HuH-7 (cell line): Measurements from ENCODE around the gene PTCH1.

Experiments used
- DNase-seq: peaks from one replicate; pipeline ENCODE4 v3.0.0; 2011; ENCODE audit warnings: low spot score

PTCH1 gene

DNA sequence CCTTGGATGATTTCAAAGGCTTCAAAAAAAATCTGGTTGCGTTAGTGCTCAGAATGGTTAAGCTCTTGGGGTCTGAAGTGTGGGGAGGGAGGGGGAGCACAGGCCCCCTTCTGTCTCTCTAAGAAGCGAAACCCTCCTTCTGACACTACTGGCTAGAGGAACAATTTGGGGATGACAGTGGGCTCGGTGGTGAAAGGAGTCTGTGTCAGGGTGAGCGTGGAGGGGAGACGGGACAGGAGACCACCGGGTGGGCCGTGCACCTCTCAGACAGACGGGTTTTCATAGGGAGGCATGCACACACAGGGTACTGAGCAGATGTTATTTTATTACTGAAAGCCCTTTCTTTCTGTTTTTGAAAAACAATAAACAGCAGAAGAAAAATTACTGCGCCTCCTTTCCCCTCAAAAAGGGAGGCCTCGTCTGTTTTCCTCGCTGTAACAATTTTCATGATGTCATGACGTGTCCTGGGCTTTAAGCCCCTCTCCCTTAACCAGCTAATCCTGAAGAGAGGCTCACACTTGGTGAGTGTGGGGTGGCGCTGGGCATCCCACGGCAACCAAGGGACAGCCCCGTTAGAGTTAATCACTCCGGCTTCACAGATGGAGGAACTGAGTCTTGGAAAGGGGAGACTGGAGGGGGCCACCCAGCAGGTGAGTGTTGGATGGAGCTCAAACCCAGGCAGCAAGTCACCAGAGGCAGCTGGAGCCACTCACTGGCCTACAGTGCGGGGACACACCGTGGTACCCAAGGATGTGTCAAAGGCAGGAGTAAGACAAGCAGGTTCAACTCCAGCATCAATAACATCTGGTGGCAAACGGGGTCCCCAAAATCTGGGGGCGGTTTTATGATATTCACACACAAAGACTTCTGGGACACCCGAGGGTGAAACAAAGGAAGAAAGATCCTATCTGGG, 53.4 kb downstream of the PTCH1 start:
- no peak for DNase-seq

DNA sequence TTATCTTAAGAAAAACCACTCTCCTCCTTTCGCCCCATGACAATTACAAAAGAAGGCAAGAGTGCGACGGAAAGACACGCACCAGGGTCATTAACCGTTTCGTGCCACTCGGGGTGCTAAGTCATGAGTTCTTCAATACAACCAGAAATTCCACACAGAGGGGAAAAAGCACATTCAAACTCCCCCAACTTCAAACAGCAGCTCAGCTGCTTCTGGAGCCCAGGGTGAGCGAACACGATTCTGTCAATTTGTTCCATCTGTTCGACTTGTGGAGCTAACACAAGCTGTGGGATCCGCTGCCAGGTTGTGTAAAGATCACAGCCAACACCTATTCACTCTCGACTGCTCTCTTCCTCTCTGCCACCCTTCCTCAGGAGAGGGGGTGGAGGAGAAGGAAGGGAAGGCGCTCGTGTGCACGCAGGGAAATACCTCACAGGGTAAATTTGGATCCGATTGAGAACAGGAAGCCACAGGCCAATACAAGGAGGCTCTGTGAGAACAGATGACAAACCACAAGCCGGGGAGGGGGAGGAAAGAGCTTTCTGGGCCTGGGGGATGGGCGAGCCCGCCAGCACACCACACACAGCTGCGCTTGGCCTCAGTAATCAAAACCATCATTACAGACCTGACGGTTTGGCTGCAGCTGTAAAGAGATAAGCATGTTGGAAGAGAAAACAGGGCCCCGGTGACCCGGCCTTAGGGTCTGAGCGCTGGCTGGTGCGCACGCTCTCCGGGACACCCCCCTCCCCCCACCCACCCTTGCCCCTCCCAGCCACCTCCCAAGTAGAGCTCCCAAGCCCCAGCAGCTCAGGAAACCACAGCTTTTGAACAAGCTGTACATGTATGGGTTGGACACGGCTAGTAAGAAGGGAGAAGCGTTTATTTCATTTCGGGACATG, 54.3 kb downstream of the PTCH1 start:
- peak; percentile 23 for DNase-seq

DNA sequence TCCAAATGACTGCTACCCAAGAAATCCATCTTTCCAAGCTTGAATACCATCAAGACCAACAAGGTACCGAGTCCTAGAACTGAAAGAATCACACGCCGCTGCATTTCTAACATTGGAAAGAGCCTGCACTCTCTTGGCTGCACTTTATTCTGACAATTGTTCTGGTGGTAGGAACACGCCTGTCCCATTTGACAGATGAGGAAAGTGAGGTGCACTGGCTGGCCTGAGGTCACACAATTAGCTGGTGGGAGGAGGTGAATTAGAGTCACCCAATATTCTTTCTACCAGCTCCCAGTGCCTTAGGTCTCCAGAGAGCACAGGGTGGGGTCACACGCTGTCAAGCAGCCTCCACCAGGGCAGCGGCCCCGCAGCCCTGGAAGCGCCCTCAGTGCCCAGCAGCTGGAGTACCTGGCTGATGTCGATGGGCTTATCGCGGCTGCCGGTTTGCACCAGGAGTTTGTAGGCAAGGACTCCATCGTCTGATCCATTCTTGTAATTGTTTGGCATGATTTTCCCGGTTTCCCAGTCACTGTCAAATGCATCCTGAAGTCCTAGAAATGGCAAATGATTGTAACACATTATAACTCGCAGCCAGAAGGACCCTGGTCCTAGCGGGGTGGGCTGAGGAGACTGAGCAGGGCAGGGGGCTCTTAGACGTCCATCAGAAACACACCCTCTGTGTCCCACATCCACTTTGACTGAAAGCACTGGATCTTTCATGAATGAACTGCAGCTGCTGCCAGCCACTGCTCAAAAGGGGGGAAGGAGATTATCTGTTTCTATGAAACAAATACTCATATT, 55.1 kb downstream of the PTCH1 start:
- no peak for DNase-seq

DNA sequence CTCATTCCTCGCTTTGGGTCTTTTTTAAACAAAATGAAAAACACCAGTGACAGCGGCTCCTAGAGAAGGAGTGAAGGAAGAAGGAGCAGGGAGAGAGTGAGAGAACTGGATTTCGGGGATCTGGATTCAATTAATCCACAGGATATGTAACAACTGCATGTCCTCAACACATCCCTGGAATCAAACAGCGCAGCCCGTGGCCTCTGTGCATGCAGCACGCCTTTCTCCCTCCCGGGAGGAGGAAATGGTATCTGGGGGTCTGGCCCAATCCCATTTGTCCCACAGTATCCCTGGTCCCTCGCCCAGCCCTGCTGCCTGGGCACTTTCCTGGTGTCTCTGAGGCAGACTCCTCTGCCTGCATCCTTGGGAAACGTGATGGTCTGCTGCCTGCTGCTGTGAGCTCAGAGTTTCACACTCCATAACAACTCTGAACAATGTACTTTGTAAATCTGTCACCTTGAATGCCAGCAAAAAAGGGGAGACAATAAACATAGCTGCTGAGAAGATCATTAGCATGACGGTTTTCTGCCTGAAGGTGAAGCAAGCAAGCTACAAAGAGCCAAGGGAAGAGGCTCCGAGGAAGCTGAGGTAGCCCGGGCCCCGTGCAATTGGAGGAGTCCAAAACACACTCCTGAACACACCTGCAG, 56.1 kb downstream of the PTCH1 start:
- DNase-seq = no peak

DNA sequence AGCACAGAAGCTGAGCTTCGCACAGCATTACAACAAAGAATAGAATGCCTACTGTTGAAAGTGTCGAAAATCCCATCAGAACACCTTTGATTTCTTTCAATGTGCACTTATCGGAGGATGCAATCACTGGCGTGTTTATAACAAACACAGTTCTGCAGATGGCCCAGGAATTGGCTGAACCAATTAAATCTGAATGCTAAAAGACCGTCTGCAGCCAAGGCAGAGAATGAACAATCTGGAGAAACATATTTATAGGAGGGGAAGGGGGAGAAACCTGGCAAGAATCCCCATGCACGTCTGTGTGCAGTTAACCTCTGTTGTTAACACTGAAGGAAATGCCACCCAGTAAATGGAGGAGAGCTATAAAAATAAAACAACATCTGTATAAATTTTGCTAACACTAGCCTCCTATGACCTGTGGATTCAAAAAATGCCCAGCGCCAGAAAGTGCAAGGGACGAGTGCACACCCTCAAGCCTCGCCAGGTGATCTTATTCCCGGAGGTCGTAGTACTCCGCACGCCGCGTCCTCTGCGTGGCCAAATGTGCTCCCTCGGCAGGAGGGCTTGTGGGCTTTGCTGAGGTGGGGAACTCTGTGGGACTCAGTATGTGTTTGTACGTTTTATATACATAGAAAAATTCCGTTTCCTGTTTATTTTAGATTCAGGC, 56.8 kb downstream of the PTCH1 start:
- no peak for DNase-seq

DNA sequence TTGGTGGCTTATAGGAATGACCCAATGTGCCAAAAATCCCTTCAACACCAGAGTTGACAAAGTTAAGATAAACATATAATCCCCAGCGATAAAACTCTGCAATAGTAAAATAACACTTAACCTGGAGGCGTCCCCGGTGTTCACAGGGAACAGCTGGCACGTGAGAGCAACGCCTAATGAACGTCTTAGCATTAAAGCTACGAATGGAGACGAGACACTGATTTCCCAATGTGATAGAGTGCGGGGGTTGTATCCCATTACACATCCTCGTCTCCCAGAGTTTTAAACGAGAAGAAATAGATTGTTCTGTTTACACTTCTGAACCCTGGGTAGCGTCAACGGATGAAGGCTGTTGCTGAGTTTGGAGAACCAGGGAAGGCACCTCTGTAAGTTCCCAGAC, 57.6 kb downstream of the PTCH1 start:
- DNase-seq = no peak

DNA sequence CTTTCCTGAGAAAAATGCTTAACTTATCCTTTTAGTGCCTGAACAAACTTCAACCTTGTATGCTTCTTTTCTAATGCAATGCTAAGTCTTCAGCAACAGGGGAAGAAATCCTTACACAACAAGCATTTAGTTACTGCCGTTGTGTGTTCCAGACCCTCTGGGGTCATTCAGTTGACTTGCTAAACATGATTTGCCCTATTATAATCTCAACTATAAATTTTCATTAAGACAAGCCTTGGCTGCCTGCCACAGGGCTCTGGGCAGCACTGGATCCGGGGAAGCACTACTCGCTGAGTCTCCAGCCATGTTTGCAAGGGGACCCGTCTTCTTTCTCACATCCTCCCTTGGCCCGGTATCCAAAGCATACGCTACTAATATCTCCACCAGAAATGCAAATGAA, 58.1 kb downstream of the PTCH1 start:
- no peak for DNase-seq

DNA sequence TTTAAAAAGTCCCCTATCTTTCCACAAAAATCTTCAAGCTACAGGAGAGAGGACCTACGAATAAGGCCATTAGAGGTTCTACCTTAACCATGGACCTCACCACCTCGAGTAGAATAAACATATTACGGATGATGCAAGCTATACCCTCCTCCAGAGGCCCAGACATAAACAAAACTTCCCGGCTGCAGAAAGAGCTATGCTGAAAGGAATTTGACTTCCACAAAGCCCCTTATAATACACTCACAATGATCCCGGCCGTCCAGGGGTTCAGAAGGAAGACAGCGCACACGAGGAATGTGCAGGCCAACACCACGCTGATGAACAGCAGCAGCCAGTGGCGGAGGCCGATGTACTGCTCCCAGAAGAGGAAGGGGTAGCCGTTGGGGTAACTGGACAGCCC, 59.0 kb downstream of the PTCH1 start:
- no peak for DNase-seq

DNA sequence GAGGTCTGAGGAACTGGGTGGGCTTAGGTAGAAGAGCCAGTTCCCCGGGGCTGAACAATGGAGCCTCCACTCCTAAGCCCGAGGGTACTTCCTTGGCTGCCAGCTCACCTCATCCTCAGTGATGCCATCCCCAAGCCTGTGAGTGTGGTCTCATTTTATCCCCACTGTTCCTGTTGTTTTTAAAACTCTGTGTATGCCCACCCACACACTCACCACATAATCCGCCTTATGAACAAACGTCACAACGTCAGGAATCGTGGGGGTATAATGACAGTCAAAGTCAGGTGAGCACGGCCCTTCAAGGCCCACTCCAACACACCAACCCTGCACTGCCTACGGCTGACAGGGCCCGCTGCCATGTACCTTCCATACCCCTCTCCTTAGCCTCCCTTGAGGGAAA, 61.1 kb downstream of the PTCH1 start:
- DNase-seq = no peak

DNA sequence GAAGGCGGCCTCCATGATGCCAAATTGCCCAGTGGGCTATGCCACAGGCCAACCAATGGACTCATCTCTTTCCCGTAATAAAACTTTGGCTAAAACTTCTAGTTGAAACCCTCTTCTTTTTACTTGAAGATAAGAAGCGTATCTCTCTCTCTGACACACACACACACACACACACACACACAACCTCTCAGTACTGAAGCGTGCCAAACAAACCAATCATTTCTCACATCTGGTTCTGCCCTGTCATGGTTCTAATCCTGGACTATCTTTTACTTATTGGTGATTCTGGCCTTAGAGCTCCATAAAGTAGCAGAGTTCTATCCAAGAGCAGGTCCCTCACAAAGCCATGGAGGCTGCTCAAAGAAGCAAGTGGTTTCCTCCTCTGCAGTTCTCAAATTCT, 64.6 kb downstream of the PTCH1 start:
- no peak for DNase-seq

DNA sequence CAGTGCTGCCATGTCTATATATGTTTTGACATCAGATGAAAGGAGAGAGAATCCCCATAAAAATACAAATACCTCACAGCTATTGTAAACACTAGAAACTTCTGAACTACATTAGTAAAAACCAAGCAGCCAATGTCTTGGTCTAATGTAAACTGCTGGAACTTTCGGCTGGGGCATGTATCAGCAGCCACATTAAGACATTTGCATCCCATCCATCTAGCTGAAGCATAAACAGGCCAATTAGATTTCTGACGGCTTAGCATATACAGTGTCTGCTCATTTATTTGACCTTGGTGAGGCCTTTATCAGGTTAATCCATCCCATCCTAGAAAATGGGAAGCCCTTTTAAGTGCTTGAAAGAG, 65.7 kb downstream of the PTCH1 start:
- DNase-seq = no peak

DNA sequence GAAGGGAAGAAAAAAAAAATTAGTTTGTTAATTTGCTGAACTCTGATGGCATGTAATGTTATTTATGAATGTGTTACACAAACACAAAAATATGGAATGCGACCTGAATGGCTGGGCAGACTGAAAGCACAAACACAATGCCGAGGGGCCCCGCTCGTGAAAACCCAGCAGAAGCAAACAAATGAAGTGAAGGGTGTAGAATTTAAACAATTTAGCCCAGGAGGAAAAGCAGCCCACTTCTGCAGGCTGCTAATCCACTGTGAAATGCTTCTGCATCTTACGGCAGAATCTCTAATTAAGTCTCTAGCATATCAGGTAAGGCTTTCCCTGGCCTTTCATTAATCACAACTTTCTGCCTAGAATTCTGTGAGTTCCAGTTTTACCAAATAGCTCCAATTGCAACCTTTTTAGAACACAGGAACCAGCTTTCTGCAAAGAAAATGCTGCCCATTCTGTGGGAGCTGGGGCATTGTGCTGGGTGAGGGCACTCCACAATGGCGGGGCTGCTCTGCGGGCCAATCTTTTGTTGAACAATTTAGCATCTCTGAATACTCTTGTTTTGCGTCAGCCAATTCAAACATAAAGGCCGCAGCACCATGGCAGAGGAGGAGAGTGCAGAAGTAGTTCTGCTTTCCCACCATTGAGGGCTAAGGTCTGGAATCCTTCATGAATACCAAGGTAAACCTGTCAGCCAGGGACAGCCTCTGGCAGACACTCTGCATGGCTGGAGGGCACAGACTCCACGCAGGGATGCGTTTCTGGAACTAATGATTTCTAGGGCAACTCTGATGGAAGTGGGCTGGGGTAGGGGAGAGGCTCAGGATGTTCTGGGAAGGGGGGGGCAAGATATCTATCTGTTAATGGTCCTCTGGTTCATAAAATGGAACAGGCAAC, 66.4 kb downstream of the PTCH1 start:
- DNase-seq = no peak

DNA sequence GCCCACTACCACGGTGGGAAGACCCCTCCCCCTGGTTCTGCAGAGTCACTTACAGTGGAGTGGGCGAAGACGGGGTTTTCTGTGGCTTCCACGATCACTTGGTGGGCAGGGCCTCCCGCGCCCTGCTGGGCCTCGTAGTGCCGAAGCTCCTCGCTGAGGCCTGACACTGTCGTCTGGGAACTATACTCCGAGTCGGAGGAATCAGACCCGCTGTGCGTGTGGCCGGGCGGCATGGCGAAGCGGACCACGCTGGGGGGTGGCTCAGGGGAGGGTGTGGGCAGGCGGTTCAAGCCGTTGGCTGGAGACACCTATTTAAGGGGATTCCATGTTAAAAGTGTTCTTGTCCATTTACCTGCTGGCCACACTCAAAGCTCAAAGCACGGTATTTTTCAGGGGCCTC, 67.8 kb downstream of the PTCH1 start:
- DNase-seq = no peak

DNA sequence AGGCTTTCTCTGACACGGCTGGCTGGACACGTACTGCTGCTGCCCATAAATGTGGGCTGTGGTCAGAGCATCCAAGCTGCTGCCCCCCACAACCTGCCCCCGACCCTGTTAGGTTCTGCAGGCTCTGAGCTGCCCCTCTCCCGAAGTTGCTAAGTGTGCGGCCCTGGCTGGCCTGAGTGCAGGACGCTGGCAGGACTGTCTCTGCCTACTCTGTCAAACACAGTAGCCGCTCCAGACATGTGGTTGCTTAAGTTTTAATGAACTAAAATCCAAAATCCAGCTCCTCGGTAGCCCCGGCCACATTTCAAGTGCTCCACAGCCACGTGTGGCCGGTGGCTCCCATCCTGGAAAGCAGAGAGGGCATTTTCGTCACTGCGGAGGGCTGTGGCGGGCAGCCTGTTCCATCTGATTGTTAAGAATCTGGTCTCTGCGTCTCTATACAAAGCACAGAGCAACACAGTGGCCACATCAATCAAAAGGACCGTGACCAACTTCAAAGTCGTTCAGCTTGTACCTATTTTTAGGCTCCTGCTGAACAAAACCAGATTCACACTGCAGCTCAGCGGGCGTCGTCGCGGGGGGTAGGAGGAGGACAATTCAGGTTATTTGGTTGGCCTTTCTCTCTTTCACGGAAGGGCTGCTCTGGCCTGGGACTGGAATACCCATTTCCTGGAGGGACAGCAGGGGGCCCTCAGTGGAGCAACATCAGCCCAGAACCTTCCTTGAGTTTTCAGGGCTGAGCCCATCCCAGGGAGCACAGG, 68.9 kb downstream of the PTCH1 start:
- DNase-seq = no peak

DNA sequence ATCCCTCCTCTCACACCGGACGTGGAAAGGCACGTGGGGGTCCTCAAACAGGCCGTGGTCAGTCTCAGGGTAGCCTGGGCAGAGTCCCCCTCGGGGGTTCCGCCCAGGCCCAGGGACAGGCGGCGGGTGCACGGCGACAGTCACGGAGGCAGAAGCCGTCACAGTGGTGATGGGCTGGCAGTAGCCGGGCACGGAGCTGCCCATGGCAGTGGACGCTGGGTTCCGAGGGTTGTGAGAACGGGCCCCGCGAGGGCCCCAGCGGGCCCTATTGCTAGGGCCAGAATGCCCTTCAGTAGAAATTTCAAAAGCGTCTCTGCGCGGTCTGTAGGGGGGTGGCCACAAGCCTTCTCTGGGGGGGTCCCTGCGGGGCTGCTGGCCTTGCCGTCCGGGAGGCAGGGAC, 69.8 kb downstream of the PTCH1 start:
- DNase-seq = no peak

DNA sequence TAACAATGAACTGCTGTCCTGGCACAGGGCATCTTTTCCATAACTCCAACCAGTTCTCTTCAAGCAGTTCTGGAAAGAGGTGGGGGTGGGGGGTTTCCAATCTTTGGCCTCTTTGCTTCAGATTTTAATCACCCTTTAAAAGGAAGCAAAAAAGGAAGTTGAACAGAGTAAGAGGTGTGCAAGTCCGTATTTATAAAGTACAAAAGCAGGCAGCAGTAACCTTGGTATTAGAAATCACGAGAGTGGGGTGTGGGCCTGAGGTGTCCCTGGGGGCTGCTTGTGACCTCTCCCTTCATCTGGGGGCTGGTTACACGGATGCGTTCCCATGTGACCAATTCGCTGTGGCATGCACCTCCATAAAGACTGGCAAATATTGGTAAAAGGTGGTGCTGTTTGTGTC, 70.5 kb downstream of the PTCH1 start:
- DNase-seq = no peak

DNA sequence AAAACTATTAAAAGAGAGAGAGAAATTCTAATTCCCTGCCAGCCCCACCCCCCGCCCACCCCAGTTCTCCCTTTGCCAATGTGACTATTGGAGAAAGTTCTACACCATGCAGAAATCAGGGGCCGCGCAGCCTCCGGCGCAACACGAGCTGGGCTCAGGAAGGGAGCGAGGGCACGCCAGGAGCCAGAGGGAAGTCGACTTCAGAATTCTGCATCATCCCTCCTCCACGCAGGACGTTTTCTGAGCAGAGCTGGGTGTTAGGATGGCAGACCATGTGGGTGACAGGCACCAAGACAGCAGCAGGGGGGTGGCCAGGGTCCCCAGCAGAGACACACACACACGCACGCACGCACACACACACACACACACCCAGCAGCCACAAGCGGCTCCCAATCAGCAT, 72.6 kb downstream of the PTCH1 start:
- DNase-seq = no peak

DNA sequence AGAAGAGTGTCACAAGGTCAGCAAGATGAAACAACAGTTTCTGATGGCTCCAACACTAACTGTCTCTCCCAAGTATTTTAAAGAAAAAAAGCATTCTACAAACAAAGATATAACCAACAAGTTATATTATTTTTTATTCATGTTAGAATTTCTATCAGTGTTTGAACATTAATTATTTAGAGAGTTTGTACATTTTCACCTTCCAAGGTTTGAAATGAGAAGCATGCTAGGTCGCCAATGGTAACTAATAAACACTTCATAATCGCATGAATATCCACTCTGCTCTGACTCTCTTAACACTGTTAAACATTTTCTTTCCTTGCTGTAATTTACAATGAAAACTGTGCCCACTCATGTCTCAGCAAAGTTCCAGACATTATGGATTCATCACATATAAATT, 73.5 kb downstream of the PTCH1 start:
- no peak for DNase-seq

DNA sequence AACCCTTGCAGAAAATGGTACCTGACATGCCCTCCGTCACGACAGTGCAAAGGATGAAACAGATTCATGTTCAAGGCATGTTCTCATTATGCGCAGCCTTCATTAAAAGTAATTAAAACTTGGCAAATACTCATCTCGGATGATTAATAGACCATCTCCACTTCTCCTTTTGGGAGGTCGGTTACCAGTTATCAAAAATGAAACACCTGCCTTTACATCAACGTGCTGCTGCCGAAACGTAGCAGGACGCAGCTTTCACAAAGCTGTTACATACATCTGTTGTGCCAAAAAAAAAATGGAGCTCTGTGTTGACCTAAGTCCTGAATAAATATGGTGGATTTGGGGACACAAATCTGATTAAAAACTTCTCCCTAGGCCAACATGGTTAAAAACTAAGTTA, 75.7 kb downstream of the PTCH1 start:
- no peak for DNase-seq

DNA sequence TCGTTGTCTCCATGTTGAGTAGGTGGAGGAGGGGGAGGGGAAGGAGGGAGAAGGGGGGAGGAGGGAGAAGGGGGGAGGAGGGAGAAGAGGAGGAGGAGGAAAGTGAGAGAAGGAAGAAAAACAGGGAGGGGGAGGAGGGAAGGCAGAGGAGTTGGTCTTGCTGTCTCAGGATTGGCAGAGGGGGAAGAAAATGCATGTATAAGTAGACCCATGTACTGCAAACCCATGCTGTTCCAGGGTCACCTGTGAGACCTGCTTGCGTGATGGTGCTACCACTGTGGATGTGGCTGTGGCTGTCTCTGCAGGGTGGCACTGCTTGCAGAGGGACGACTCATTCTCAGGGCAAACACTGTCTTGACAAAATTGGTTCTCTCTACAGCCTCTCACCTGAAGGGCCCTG, 76.3 kb downstream of the PTCH1 start:
- DNase-seq = no peak
